HUES6 (cell line): ENCODE results near the gene RASEF.

Experiments used
- H3K27ac ChIP-seq: 2 replicates; pipeline ENCODE4 v1.7.0; 2013; ENCODE audit warnings: low read depth, mild to moderate bottlenecking, low read length, inconsistent platforms
- H3K27me3 ChIP-seq: 2 replicates; pipeline ENCODE4 v1.6.1; 2013; ENCODE audit warnings: low read length; ENCODE audit not compliant: control insufficient read depth, insufficient read depth
- H3K36me3 ChIP-seq: 2 replicates; pipeline ENCODE4 v1.6.1; 2013; ENCODE audit warnings: low read length; ENCODE audit not compliant: control insufficient read depth, insufficient read depth
- H3K4me1 ChIP-seq: 2 replicates; pipeline ENCODE4 v1.6.1; 2013; ENCODE audit warnings: low read length; ENCODE audit not compliant: control insufficient read depth, insufficient read depth
- H3K4me3 ChIP-seq: 2 replicates; pipeline ENCODE4 v1.5.1; 2013; ENCODE audit warnings: low read depth, low read length
- H3K9ac ChIP-seq: one replicate; pipeline ENCODE4 v1.6.1; 2013; ENCODE audit warnings: mild to moderate bottlenecking, low read length
- H3K9me3 ChIP-seq: 2 replicates; pipeline ENCODE4 v1.6.1; 2013; ENCODE audit warnings: low read depth, low read length; ENCODE audit not compliant: control insufficient read depth, insufficient read depth

RASEF gene

GRCh38 chr9:83059417-83059816 is 3.5 kb downstream of the RASEF start:
- peaks cover 61% of the 10 kb centered on the region for H3K27me3 ChIP-seq
- H3K4me1 ChIP-seq: no peaks in the 10 kb centered on the region; the same call in 1 of the 2 replicates
- 0 out of 2 replicates have a peak, but pooled peaks cover 3% of the 10 kb centered on the region for H3K9me3 ChIP-seq
- H3K9ac ChIP-seq: no peak overlapping the region
- H3K4me3 ChIP-seq: no peak overlapping the region
- H3K27ac ChIP-seq: no peak overlapping the region
- no peaks in the 10 kb centered on the region for H3K36me3 ChIP-seq

GRCh38 chr9:83056911-83057310 is 6.0 kb downstream of the RASEF start:
- Histone ChIP-seq H3K9ac (no peak overlapping the region), H3K36me3 (no peaks in the 10 kb centered on the region), H3K27ac (no peak overlapping the region), H3K9me3 (0 out of 2 replicates have a peak, but pooled peaks cover 3% of the 10 kb centered on the region), H3K27me3 (peaks cover 36% of the 10 kb centered on the region), H3K4me3 (no peak overlapping the region), H3K4me1 (no peaks in the 10 kb centered on the region; the same call in 1 of the 2 replicates)

GRCh38 chr9:83056174-83056573 is 6.8 kb downstream of the RASEF start:
- no peaks in the 10 kb centered on the region for H3K4me1 ChIP-seq
- no peak overlapping the region for H3K4me3 ChIP-seq
- peaks cover 29% of the 10 kb centered on the region for H3K27me3 ChIP-seq
- no peak overlapping the region for H3K27ac ChIP-seq
- H3K9ac ChIP-seq: no peak overlapping the region
- 0 out of 2 replicates have a peak, but pooled peaks cover 3% of the 10 kb centered on the region for H3K9me3 ChIP-seq
- H3K36me3 ChIP-seq: no peaks in the 10 kb centered on the region

GRCh38 chr9:83047839-83048775 is 14.8 kb downstream of the RASEF start:
- no peaks in the 10 kb centered on the region for H3K4me1 ChIP-seq
- H3K9ac ChIP-seq: no peak overlapping the region
- no peaks in the 10 kb centered on the region for H3K36me3 ChIP-seq
- no peaks in the 10 kb centered on the region; the same call in 1 of the 2 replicates for H3K27me3 ChIP-seq
- no peak overlapping the region for H3K27ac ChIP-seq
- H3K4me3 ChIP-seq: no peak overlapping the region
- no peaks in the 10 kb centered on the region for H3K9me3 ChIP-seq

- Histone ChIP-seq H3K9ac (no peak overlapping the region), H3K36me3 (no peaks in the 10 kb centered on the region), H3K4me1 (no peaks in the 10 kb centered on the region), H3K9me3 (peaks cover 8% of the 10 kb centered on the region; the same call in 1 of the 2 replicates), H3K27me3 (no peaks in the 10 kb centered on the region; the same call in 1 of the 2 replicates), H3K27ac (no peak overlapping the region), H3K4me3 (no peak overlapping the region)
Measured at GRCh38 chr9:83043597-83043996, 19.3 kb downstream of the RASEF start.

GRCh38 chr9:83041771-83042170 is 21.2 kb downstream of the RASEF start:
- no peaks in the 10 kb centered on the region for H3K36me3 ChIP-seq
- no peaks in the 10 kb centered on the region; the same call in 1 of the 2 replicates for H3K27me3 ChIP-seq
- no peaks in the 10 kb centered on the region for H3K4me1 ChIP-seq
- H3K27ac ChIP-seq: no peak overlapping the region
- no peak overlapping the region for H3K4me3 ChIP-seq
- H3K9ac ChIP-seq: no peak overlapping the region
- peaks cover 8% of the 10 kb centered on the region; the same call in 1 of the 2 replicates for H3K9me3 ChIP-seq

DNA sequence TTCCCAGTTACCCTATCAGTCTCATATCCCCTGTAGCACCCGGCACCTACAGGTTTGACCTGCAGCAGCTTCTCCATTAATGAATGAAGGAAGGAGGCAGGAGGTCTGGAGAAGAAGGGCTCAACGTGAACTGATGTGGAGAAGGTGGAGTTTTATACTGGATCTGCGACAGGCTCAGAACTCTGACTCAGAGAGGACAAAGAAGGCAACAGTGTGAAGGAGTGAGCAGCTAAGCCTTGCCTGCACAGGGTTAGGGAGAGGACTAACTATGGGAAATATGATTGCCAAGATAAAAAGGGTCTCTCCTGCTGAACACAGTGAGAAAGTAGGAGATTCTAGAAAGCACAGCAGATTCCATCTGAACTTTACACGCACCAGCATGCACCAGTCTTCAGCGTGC is 23.6 kb downstream of the RASEF start:
- Histone ChIP-seq H3K9me3 (peaks cover 8% of the 10 kb centered on the region; the same call in 1 of the 2 replicates), H3K27ac (no peak overlapping the region), H3K4me1 (no peaks in the 10 kb centered on the region), H3K4me3 (no peak overlapping the region), H3K9ac (no peak overlapping the region), H3K36me3 (no peaks in the 10 kb centered on the region), H3K27me3 (no peaks in the 10 kb centered on the region)

GRCh38 chr9:83036043-83036442 is 26.9 kb downstream of the RASEF start:
- Histone ChIP-seq H3K9me3 (peaks cover 8% of the 10 kb centered on the region; the same call in 1 of the 2 replicates), H3K9ac (no peak overlapping the region), H3K27ac (no peak overlapping the region), H3K27me3 (no peaks in the 10 kb centered on the region), H3K4me1 (no peaks in the 10 kb centered on the region), H3K4me3 (no peak overlapping the region), H3K36me3 (no peaks in the 10 kb centered on the region)

- Histone ChIP-seq H3K27me3 (no peaks in the 10 kb centered on the region), H3K4me3 (no peak overlapping the region), H3K4me1 (no peaks in the 10 kb centered on the region), H3K9me3 (peaks cover 8% of the 10 kb centered on the region; the same call in 1 of the 2 replicates), H3K9ac (no peak overlapping the region), H3K27ac (no peak overlapping the region), H3K36me3 (no peaks in the 10 kb centered on the region)
Measured at GRCh38 chr9:83035143-83035542, 27.8 kb downstream of the RASEF start.

DNA sequence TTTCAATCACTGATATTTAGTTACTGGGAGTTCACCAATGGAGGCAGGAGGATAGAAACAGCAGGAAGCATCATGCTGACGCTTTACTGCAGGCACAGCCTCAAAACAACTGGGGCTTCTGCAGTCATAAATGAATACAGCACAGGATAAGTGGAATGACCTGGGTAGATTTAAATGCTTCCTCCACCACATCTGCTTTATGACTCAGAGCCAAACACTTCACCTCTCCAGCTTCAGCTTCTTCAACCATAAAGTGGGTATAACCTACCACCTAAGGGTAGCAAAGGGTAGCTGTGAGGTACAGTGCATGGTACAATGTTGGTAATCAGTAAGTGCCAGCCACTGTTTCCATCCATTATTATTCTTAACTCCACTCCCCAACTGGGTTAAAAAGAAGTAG is 28.4 kb downstream of the RASEF start:
- no peaks in the 10 kb centered on the region for H3K36me3 ChIP-seq
- H3K9me3 ChIP-seq: peaks cover 4% of the 10 kb centered on the region; the same call in 1 of the 2 replicates
- no peak overlapping the region for H3K9ac ChIP-seq
- no peaks in the 10 kb centered on the region for H3K4me1 ChIP-seq
- no peak overlapping the region for H3K27ac ChIP-seq
- H3K4me3 ChIP-seq: no peak overlapping the region
- no peaks in the 10 kb centered on the region for H3K27me3 ChIP-seq

DNA sequence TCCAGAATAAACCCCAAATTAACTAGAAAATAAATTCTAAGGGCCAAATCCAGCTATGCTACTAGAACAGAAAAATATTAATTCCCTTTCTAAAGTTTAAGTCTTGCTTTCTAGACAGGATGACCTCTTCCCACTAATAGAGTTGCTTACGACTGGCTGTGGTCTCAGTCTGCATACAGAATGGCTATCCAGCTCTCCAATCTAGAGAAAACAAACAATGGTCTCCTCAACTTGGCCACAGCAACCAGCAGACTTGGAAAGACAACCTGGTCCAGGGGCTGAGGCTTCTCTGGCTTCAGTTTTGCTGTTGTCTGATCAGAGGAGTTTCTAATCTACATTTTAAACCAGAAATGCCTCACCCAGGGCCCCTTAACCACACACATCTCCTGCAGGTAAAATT is 28.9 kb downstream of the RASEF start:
- no peak overlapping the region for H3K4me3 ChIP-seq
- H3K9ac ChIP-seq: no peak overlapping the region
- H3K4me1 ChIP-seq: no peaks in the 10 kb centered on the region
- H3K36me3 ChIP-seq: no peaks in the 10 kb centered on the region
- no peak overlapping the region for H3K27ac ChIP-seq
- H3K27me3 ChIP-seq: no peaks in the 10 kb centered on the region
- H3K9me3 ChIP-seq: no peaks in the 10 kb centered on the region
